ENCODE data around the gene ZNF366.

Gene ZNF366

GRCh38 chr5:72465066-72465465, 42.1 kb downstream of the ZNF366 start:
- DNase-seq: no peak

GRCh38 chr5:72464071-72464470, 43.1 kb downstream of the ZNF366 start:
- no peak for DNase-seq

- peak; percentile 70 to 91 (median 77) for DNase-seq
Measured at GRCh38 chr5:72463449-72464052, 43.7 kb downstream of the ZNF366 start.

GRCh38 chr5:72460413-72460812, 46.8 kb downstream of the ZNF366 start:
- no peak for DNase-seq

GRCh38 chr5:72459913-72460312, 47.3 kb downstream of the ZNF366 start:
- DNase-seq: no peak

- DNase-seq: no peak
Measured at GRCh38 chr5:72459089-72459661, 48.0 kb downstream of the ZNF366 start.

- DNase-seq: peak in 1 of 4 experiments; percentile 31
Measured at GRCh38 chr5:72458407-72458806, 48.8 kb downstream of the ZNF366 start.

GRCh38 chr5:72457491-72457890, 49.7 kb downstream of the ZNF366 start:
- no peak for DNase-seq

- no peak for DNase-seq
Measured at GRCh38 chr5:72456391-72457074, 50.7 kb downstream of the ZNF366 start.

GRCh38 chr5:72455476-72455875, 51.7 kb downstream of the ZNF366 start:
- no peak for DNase-seq

- no peak for DNase-seq
Measured at GRCh38 chr5:72454996-72455395, 52.2 kb downstream of the ZNF366 start.

GRCh38 chr5:72453246-72453775, 53.9 kb downstream of the ZNF366 start:
- no peak for DNase-seq

GRCh38 chr5:72452515-72453245, 54.5 kb downstream of the ZNF366 start:
- DNase-seq: no peak

GRCh38 chr5:72451741-72452505, 55.3 kb downstream of the ZNF366 start:
- DNase-seq: peak; percentile 34 to 73 (median 64)

- no peak for DNase-seq
Measured at GRCh38 chr5:72448368-72448767, 58.8 kb downstream of the ZNF366 start.

GRCh38 chr5:72447751-72448150, 59.5 kb downstream of the ZNF366 start:
- DNase-seq: no peak

- DNase-seq: no peak
Measured at GRCh38 chr5:72445969-72446368, 61.2 kb downstream of the ZNF366 start.

GRCh38 chr5:72443883-72444282, 63.3 kb downstream of the ZNF366 start:
- DNase-seq: no peak

- peak in 3 of 4 experiments; percentile 16 to 56 (median 29) for DNase-seq
Measured at GRCh38 chr5:72441862-72442540, 65.2 kb downstream of the ZNF366 start.

- DNase-seq: no peak
Measured at GRCh38 chr5:72441094-72441723, 66.0 kb downstream of the ZNF366 start.

GRCh38 chr5:72440207-72440638, 67.0 kb downstream of the ZNF366 start:
- no peak for DNase-seq
